ENCODE results near the gene SPTBN1.
"Not testable (repeated sequence)": the region's sequence is repeated elsewhere in the genome, so short reads cannot be mapped to it uniquely, and the experiment has no call there.

SPTBN1 gene

DNA sequence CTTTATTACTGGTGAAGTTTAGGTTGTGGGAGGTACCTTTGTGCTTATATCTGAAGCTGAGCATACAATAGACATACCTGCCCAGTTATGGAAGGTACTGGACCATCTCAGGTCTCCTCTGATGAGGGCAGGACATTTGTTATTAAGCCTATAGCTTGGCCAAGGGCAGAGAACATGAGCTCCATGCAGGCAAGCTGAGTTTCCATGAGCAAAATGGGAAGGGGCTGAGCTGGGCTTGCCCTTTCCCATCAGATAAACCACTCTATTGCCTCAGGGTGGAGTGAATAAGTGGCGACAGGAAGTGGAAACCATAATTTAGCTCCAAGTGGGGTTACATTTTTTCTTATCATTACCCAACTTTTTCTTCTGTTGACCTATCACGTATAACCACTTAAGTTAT lies 227.5 kb downstream of the SPTBN1 start:
- DNase-seq = no peak

DNA sequence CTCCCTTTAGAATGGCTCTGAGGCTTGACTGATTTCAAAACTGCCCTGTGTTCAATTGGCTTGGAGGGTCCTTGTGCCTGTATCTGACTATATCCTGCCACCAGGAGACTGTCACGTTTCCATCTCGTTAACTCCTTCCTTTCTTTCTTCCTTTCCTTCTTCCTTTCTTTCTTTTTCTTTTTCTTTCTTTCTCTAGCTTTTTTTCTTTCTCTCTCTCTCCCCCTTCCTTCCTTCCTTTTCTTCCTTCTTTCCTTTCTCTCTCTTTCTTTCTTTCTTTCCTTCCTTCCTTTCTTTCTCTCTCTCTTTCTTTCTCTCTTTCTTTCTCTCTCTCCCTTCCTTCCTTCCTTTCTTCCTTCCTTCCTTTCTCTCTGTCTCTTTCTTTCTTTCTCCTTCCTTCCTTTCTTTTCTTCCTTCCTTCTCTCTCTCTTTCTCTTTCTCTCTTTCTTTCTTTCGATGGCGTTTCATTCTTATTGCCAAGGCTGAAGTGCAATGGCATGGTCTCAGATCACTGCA lies 229.2 kb downstream of the SPTBN1 start:
- no peak for DNase-seq

DNA sequence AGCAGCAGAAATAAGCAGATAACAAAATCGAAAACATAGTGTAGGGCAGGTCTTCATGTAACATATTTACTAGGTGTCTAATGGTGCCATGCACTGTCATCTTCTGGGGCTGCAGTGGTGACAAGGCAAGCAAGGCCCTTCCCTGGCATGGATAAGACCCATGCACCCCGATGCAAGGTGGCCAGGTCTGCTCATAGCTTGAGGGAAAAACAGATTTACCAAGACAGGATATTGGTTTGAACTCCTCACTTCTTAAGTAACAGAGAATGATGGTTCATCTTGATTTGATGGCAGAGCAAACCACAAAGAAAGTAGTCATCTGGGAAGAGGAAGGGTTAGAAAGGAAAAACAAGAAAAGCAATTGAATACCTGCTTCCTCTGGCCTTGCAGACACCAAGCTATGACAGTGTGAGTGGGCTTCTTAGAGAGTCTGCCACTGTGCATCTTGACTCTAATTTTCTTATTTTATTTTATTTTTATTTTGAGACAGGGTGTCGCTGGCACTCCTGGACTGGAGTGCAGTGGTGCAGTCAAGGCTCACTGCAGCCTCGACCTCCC lies 231.5 kb downstream of the SPTBN1 start:
- no peak for DNase-seq

DNA sequence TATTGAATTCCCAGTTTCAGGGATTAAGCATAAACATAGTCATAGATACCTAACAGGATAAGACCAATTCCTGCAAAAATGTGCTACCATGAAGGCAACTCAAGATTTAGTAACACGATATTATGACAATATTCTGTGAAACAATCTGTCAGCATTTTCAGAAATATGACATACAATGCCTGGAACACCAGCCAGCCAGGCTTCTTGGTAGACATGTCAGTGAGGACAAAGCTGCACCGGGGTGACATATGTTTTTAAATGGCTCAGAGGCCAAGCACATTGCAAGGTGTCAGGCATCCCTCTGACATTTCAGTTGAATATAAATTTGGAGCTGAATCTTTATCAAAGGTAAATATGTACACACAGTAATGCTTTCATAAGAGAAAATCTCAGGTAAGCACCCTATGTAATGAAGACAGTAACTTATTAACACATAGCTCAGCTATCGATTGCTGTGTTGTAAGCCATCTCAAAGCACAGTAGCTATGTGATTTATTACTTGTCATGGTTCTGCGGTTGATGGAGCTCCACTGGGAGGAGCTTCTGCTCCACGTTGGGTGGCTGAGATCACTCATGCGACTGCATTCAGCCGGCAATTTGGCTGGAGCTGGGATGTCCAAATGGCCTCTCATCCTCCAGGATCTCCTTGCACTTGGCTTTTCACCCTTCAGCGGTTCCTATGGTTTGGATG lies 235.5 kb downstream of the SPTBN1 start:
- no peak for DNase-seq

DNA sequence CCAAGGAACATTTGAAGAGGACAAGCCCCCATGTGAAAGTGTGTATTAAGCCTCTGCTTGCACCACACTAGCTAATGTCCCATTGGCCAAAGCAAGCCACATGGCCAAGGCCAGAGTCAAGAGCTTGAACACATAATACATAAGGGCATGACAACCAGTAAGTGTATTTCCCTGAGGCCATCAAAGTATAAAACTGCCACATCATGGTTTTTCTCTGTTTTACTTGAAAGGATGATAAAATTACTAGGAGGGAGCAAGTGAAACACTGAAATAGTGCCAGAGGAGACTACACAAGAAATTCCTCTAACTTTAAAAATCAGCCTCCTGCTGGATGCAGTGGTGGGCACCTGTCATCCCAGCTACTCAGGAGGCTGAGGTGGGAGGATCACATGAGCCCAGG lies 236.4 kb downstream of the SPTBN1 start:
- no peak for DNase-seq

DNA sequence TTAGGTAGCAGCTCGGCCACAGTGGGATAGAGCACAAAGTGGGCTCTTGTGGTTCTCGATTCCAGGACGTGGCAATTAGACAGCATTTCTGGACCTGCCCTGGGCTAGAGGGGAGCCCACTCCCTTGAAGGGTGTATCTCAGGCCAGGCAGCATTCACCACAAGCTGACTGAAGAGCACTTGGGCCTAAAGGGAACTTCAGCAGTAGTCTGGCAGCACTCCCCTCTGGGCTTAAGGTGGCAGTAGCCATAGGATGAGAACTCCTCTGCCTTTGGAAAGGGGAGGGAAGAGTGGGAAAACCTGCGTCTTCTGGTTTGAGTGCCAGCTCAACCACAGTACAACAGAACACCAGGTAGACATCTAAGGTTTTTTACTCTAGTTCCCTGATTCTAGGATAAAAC lies 239.3 kb downstream of the SPTBN1 start:
- DNase-seq = no peak

DNA sequence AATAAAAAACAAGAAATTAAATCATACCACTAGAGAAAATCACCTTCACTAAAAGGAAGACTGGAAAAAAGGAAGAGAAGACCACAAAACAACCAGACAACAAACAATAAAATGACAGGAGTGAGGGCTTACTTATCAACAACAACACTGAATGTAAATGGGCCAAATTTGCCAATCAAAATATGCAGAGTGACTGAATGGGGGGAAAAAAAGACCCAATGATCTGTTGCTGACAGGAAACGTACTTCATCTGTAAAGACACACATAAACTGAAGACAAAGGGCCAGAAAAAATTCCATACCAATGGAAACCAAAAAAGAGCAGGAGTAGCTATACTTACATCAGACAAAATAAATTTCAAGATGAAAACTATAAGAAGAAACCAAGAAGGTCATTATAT lies 241.8 kb downstream of the SPTBN1 start:
- DNase-seq = no peak

DNA sequence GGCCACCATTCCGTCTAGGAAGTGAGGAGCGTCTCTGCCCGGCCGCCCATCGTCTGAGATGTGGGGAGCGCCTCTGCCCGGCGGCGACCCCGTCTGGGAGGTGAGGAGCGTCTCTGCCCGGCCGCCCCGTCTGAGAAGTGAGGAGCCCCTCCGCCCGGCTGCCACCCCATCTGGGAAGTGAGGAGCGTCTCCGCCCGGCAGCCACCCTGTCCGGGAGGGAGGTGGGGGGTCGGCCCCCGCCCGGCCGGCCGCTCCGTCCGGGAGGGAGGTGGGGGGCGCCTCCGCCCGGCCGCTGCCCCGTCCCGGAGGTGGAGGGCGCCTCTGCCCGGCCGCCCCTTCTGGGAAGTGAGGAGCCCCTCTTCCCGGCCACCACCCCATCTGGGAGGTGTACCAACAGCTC lies 242.8 kb downstream of the SPTBN1 start:
- DNase-seq = not testable (repeated sequence)

DNA sequence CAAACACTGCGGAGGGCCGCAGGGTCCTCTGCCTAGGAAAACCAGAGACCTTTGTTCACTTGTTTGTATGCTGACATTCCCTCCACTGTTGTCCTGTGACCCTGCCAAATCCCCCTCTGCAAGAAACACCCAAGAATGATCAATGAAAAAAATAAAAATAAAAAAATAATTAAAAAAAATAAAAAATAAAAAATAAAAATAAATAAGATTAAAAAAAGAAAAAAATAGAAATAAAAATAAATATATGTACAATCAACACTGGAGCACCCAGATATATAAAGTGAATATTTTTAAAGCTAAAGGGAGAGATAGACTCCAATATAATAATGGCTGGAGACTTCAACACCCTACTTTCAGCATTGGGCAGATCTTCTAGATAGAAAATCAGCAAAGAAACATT lies 243.5 kb downstream of the SPTBN1 start:
- no peak for DNase-seq

DNA sequence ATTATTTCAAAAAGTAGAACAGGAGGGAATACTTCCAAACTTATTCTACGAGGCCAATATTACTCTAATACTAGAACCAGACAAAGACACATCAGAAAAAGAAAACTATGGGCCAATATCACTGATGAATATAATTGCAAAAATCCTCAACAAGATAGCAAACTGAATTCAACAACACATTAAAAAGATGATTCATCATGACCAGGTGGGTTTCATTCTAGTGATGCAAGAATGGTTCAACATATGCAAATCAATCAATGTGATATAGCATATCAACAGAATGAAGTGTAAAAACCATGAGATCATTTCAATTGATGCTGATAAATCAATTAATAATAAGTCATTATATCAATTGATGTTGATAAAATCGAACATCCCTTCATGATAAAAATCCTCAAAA lies 244.9 kb downstream of the SPTBN1 start:
- DNase-seq = no peak

DNA sequence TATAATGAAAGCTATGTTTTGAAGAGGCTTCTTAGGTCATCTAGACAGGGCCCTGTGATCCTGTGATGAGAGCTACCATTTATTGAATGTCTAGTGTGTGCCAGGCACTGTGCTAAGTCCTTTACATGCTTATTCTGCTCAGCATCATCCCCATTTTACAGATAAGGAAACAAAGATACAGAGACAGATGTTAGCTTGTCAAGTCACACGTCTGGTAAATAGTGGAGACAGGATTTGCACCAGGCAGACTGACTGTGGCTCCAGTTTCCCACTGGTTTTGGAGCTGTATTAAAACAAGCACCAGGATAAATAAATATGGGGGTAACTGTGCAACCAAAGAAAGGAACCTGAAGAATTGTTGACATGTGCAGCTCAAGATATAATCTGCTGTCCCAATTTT lies 248.1 kb downstream of the SPTBN1 start:
- no peak for DNase-seq

DNA sequence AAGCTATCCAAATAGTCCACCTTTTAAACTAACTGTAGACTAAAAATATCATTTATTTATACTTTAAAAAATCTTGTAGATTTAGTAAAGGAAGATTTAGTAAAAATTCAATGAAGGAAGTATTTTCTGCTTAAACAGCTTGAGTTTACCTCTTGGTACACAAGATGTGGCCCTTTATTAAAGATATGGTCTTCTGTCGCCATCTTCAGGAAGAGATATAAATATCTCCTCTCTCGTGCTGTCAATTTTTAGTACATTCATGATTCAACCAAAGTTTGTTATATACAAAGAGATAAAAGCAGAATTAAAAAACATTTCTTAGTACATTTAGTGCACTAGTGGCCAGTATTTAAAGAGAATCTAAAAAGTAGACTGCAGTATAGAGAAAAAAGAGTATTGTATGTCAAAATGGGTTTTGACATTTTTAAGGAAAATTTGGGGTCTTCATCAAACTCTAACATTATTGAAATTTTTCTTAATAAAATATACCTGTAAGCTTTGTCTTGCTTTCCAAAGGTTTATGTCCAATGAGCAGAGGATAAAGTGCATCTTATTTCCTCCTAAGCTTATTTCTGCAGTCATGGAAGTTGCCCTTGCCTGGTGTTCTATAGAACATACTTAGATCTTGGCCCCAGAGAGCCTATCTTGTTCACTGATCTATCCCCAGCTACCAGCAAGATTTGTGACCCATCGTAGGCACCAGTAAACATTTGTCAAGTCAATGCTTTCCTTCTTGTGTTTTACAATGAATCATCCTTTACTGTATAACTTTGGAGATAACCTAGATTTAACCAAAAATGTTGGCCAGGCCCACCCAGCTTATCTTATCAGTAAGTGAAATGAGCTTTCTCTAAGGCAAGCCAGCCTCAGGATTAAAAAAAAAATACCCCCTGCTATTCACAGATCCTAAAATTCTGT lies 248.8 kb downstream of the SPTBN1 start:
- no peak for DNase-seq

DNA sequence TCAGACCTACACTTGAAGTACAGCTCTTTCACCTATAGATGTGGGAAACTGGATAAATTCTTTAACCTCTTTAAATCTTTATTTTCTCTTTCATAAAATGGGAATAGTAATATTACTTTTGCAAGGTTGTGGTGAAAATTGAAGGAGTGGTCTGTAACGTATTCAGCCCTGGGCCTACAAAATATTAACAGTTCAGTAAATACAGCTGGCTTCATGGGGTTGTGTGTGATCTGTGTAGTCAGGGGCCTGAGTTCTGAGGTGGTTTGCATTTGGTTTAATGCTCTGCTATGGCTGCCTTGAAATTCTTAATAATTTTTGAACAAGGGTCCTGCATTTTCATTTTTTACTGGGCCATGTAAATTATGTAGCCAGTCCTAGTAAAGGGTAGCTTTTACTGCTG lies 250.5 kb downstream of the SPTBN1 start:
- no peak for DNase-seq

DNA sequence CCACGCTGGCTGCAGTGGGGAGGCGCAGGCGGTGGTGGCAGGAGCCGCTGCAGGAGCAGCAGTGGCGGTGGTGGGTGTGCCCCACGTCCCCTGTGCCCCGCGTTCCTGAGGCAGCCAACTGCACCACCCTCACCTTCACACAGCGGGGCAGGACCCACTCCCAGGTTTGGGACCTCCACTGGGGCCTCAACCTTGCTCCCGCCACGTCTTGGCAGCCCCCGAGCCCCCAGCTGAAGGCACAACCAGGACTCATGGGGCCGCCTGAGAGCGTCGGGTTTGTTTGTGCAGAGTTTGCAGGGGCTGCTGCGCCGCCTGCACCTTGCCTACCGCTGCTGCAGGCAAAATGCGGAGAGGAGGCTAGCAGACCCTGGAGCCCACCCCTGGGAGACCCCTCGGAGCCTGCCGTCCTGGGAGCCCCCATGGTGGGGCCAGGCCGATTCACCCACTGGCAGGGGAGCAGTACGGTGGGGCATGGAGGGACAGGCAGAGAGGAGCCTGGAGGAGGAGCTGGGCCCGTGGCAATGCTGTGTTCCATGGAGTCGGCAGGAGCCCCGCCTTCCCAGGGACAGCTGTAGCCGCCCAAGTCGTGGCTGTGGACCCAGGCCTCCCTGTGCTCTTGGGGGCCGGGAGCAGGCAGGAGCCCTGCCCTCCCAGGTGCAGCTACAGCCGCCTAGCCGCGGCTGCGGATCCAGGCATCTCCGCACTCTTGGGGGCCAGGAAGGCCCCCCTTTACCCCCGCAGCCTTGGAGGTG lies 252.6 kb downstream of the SPTBN1 start:
- peak in 1 of 2 experiments; percentile 41 for DNase-seq

DNA sequence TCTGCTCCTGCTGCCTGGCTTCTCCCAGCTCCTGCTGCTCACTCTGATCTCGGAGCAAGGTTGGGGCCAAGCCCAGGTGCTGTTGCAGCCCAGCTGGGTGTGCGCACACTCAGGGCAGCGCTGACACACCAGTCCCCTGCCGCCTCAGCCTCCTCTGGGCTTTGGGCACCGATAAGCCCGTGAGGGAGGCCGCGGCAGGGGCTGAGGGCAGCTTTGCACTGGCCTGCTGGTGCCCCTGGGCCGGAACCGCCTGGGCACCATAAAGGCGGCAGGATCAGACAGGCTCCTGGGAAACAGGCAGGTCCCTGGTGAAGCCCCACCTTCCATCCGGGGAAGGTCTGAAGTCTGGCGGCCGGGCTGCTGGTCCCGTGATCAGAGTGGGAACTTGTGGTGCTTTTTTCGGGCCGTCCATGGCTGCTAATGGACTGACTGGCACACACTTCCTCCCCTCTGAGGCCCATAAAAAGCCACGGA lies 253.2 kb downstream of the SPTBN1 start:
- no peak for DNase-seq

DNA sequence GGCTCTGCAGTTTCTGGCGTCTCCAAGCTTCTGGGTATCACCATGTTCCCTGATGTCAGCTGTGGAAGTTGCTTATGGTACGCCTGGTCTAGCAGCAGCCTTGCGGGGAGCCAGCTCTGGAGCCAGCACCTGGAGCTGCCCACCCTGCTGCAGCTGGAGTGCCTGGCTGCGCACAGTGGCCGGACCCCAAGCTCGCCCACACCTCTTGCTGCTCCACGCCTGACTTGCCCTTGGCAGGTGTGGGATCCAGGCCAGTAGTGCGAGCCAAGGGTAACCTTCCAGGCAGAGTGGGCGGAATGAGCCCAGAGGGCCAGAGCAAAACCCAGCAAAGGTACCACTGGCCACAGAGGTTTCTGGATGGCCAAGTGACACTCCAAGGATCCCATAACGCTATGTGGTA lies 254.1 kb downstream of the SPTBN1 start:
- DNase-seq = no peak

DNA sequence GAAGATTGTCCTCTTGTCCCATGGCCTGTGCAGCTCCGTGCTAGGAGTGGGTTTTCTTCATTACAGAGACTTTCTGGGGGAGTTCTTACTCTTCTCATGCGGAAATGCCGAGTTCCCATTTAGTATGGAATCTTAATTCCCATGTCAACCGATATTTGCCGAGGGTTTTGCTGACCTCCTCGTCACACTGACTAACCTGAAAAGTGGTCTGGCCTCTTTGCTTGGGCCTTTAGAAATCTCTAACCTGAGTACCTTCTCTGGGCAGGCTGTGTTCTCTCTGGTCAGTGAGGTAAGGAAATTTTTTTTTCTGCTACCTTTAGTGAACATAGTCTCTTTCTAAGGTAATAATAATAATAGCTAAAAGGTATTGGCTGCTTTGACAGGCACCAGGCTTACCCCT lies 256.4 kb downstream of the SPTBN1 start:
- no peak for DNase-seq

DNA sequence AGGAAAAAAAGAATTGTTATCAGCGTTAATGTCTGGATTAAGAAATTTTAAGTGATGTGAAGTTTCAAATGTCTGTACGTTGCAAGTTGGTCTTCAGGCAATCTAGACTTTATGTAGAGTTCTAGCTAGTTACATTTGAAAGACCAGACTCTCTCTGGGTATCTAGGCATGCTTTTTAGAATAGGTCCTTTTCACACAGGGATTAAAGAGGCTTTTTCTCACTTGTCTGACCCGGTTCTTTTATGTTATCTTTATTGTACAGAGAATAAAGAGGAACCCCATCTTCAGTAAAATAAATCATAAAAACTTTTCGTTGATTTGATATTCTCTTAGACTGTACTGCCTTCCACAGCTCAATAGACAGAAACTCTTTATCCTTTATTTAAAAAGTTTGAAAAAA lies 258.9 kb downstream of the SPTBN1 start:
- DNase-seq = no peak

DNA sequence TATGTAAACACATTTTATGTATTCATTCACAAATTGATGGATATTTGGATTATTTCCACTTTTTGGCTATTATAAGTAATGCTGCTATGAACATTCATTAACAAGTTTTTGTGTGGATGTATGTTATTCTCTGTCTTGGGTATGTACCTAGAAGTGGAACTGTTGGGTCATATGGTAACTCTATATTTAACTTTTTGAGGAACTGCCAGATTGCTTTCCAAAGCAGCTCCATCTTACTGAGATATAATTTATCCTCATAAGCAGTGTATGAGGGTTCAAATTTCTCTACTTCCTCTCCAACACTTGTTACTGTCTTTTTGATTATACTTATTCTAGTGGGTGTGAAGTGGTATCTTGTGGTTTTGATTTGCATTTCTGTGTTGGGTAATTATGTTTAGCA lies 260.2 kb downstream of the SPTBN1 start:
- no peak for DNase-seq

DNA sequence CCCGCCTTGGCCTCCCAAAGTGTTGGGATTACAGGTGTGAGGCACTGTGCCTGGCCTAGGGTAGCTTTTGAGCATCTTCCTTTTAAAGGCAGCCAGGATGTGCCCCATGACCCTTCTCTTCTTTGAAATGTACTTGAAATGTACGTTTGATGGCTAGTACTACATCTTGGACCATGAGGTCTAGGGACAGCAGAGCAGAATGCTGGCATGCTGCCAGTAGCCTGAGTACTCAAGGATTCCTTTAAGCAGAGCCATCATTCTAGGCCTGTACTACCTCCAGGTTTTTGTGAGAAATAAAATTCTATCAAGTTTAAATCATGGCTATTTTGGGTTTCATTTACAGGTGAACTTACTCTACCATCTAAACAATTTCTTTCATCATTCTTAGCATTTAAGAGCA lies 264.4 kb downstream of the SPTBN1 start:
- no peak for DNase-seq
